CD4-positive, CD25-positive, alpha-beta regulatory T cell (primary cell): ENCODE data around the gene PARD3. TPM values are rescaled to one million over a fixed set of nuclear protein-coding genes. Genes with fewer than 3 reads are reported as not detected.
A peak's percentile ranks its signal among the peaks of the same experiment; 100 is the strongest.
"Not testable (repeated sequence)": the region's sequence is repeated elsewhere in the genome, so short reads cannot be mapped to it uniquely, and the experiment has no call there.

Source experiments
- ATAC-seq, 2 donors: fragments of 150-1000 bp; cut with Tn5 transposase; one replicate each; pipeline ENCODE4 v1.10.0; 2021; ENCODE audit warnings: low read depth in 2 of 2, moderate number of reproducible peaks in 2 of 2, moderate library complexity in 1 of 2
- DNase-seq, 3 donors: peaks; one replicate each; pipeline versions ENCODE4 v3.0.0 to v3.0.0-alpha.2; 2012 to 2022; ENCODE audit warnings: mixed read lengths in 1 of 3
- H3K27ac ChIP-seq: one replicate; pipeline ENCODE4 v1.7.0; 2013; ENCODE audit warnings: mild to moderate bottlenecking, low read length; ENCODE audit not compliant: insufficient read depth, poor library complexity, severe bottlenecking
- H3K27me3 ChIP-seq: one replicate; pipeline ENCODE4 v1.7.0; 2013; ENCODE audit warnings: low read length; ENCODE audit not compliant: control insufficient read depth, insufficient read depth
- H3K36me3 ChIP-seq: one replicate; pipeline ENCODE4 v1.7.0; 2013; ENCODE audit warnings: mild to moderate bottlenecking, low read length, moderate library complexity; ENCODE audit not compliant: control insufficient read depth, insufficient read depth
- H3K4me1 ChIP-seq: 2 replicates; pipeline ENCODE4 v1.7.0; 2013; ENCODE audit warnings: mild to moderate bottlenecking, low read length; ENCODE audit not compliant: insufficient read depth, control insufficient read depth, poor library complexity, severe bottlenecking
- H3K4me3 ChIP-seq: one replicate; pipeline ENCODE4 v1.7.0; 2013; ENCODE audit warnings: low read depth, mild to moderate bottlenecking, low read length, moderate library complexity
- H3K9me3 ChIP-seq, 2 experiments: 1 replicate in 1 of 2; 2 replicates in 1 of 2; pipeline ENCODE4 v1.7.0; 2013; ENCODE audit warnings: low read length in 2 of 2, mild to moderate bottlenecking in 1 of 2, moderate library complexity in 1 of 2; ENCODE audit not compliant: control insufficient read depth in 2 of 2
- H3K27ac Mint-ChIP-seq, 3 donors: one replicate each; pipeline ENCODE4 v1.8.0; 2020 to 2022; ENCODE audit warnings: mild to moderate bottlenecking in 3 of 3, mixed read lengths in 3 of 3, moderate library complexity in 2 of 3
- H3K27me3 Mint-ChIP-seq: one replicate; pipeline ENCODE4 v1.8.0; 2022; ENCODE audit warnings: mild to moderate bottlenecking, mixed read lengths
- H3K36me3 Mint-ChIP-seq: one replicate; pipeline ENCODE4 v1.8.0; 2020; ENCODE audit warnings: mixed read lengths
- H3K4me1 Mint-ChIP-seq, 4 donors: one replicate each; pipeline ENCODE4 v1.8.0; 2020 to 2022; ENCODE audit warnings: mixed read lengths in 4 of 4, mild to moderate bottlenecking in 1 of 4
- H3K4me3 Mint-ChIP-seq, 4 donors: one replicate each; pipeline ENCODE4 v1.8.0; 2020 to 2022; ENCODE audit warnings: mild to moderate bottlenecking in 4 of 4, mixed read lengths in 4 of 4, moderate library complexity in 3 of 4
- H3K9me3 Mint-ChIP-seq, 7 donors: one replicate each; pipeline ENCODE4 v1.8.0; 2020 to 2022; ENCODE audit warnings: mixed read lengths in 7 of 7, mild to moderate bottlenecking in 3 of 7, moderate library complexity in 2 of 7
- polyA plus RNA-seq, 4 donors: library from polyadenylated mRNA; unstranded; fragments of 300-500 nt; fragmentation: Illumina TruSeq; gene quantifications; one replicate each; pipeline ENCODE4 v1.2.3, GENCODE V29; 2021
- total RNA-seq: library from RNA; stranded (reverse); gene quantifications from one replicate; pipeline ENCODE4 v1.2.3, GENCODE V29; 2022

Gene PARD3
- total and polyA plus RNA-seq, 5 donors from 2014 or later: 0.08 to 0.79 TPM; not detected in 3

DNA sequence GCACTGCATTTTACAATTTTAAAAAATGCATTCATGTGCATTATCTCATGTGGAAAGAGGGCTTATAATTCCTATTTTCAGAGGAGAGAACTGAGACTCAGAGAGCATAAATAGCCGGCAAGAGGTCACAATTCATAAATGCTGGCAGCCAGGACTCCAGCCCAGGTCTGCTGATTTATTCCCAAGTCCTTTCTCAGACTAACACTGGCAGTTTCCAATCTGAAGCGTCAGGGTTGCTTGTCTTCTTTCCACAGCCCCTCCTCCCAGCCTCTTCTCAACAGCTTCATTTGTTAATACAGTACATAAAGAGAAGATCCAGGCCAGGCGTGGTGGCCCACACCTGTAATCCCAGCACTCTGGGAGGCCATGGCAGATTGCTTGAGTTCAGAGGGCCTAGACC, 108.9 kb downstream of the PARD3 start:
- no peaks in the 10 kb centered on the region for H3K36me3 ChIP-seq
- H3K27ac ChIP-seq: no peak overlapping the region
- H3K36me3 Mint-ChIP-seq: no peaks in the 10 kb centered on the region
- DNase-seq (no peak), ATAC-seq (no peak)
- H3K4me3 Mint-ChIP-seq: no peak overlapping the region
- H3K4me3 ChIP-seq: no peak overlapping the region
- no peaks in the 10 kb centered on the region for H3K4me1 ChIP-seq
- H3K9me3 Mint-ChIP-seq: peaks cover 0 to 1% (median 0%) of the 10 kb centered on the region in 7 donors
- H3K4me1 Mint-ChIP-seq: peaks cover 0 to 3% (median 0%) of the 10 kb centered on the region in 4 donors
- no peak overlapping the region for H3K27ac Mint-ChIP-seq
- no peaks in the 10 kb centered on the region for H3K27me3 Mint-ChIP-seq
- no peaks in the 10 kb centered on the region for H3K9me3 ChIP-seq
- no peaks in the 10 kb centered on the region for H3K27me3 ChIP-seq

DNA sequence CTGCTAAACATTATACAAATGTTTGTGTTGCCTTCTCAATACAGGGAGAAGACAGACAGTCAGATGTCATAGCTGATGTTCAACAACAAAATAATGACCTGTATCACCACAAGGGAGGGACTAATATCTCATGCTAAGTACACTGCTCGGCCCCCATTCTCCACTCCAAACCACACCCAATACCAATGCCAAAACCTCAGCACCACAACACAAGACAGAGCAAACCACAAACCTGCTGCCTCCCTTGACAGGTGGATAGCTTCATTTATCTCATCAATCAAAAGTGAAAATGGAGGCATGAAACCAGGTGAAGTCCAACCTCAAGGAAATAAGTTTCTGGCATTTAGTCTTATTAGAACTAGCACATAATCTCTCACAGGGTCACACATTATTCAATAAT, 109.5 kb downstream of the PARD3 start:
- Mint-ChIP-seq H3K27me3 (peaks cover 4% of the 10 kb centered on the region), H3K4me1 (peaks cover 0 to 3% (median 0%) of the 10 kb centered on the region in 4 donors), H3K9me3 (peaks cover 0 to 1% (median 0%) of the 10 kb centered on the region in 7 donors), H3K27ac (no peak overlapping the region), H3K36me3 (no peaks in the 10 kb centered on the region), H3K4me3 (no peak overlapping the region)
- no peak overlapping the region for H3K27ac ChIP-seq
- ATAC-seq (no peak), DNase-seq (peak in 1 of 3 donors; percentile 6)
- H3K4me1 ChIP-seq: no peaks in the 10 kb centered on the region
- H3K27me3 ChIP-seq: no peaks in the 10 kb centered on the region
- H3K36me3 ChIP-seq: no peaks in the 10 kb centered on the region
- H3K4me3 ChIP-seq: no peak overlapping the region
- H3K9me3 ChIP-seq: no peaks in the 10 kb centered on the region

DNA sequence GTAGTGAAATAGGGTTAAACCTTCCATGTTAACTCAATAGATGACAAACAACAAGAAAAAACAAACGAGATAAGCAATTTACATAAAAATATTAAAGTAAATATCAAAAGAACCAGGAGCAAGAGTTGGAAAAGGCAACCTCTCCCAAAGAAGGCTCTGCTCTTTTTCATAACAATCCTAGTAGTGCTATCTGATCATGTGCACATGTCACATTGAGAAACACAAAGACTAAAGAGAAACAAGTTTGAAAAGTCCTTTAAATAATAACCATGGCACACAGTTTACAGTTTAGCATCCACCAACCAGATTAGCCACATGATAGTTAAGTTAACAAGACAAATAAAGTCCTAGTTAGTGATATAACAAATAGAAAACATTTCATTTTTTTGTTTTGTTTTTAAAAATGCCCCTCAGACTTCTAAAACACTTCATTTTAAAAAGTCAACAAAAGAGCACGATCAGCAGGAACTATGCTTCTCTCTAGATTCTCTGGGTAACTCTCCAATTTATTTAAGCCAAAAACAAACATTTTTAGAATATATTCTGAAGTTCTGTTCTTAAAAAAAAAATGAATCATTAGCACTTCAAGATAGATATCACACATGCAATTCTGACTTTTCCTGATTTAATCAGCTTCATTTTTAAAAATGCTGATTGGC, 110.4 kb downstream of the PARD3 start:
- Mint-ChIP-seq H3K27me3 (peaks cover 6% of the 10 kb centered on the region), H3K36me3 (no peaks in the 10 kb centered on the region), H3K4me1 (peaks cover 0 to 3% (median 0%) of the 10 kb centered on the region in 4 donors), H3K9me3 (peaks cover 0 to 1% (median 0%) of the 10 kb centered on the region in 7 donors), H3K27ac (no peak overlapping the region), H3K4me3 (no peak overlapping the region)
- H3K36me3 ChIP-seq: no peaks in the 10 kb centered on the region
- no peak overlapping the region for H3K4me3 ChIP-seq
- ATAC-seq (no peak), DNase-seq (no peak)
- H3K4me1 ChIP-seq: no peaks in the 10 kb centered on the region
- no peaks in the 10 kb centered on the region for H3K9me3 ChIP-seq
- H3K27ac ChIP-seq: no peak overlapping the region
- H3K27me3 ChIP-seq: no peaks in the 10 kb centered on the region

GRCh38 chr10:34702982-34703381, 112.1 kb downstream of the PARD3 start:
- no peak for ATAC-seq
- H3K9me3 ChIP-seq: no peaks in the 10 kb centered on the region
- no peaks in the 10 kb centered on the region for H3K4me1 ChIP-seq
- H3K27ac ChIP-seq: no peak overlapping the region
- no peaks in the 10 kb centered on the region for H3K36me3 ChIP-seq
- H3K4me3 ChIP-seq: no peak overlapping the region
- Mint-ChIP-seq H3K27me3 (peaks cover 7% of the 10 kb centered on the region), H3K4me3 (no peak overlapping the region), H3K36me3 (no peaks in the 10 kb centered on the region), H3K9me3 (peaks cover 0 to under 1% (median 0%) of the 10 kb centered on the region in 7 donors), H3K27ac (no peak overlapping the region), H3K4me1 (peaks cover 0 to 3% (median 0%) of the 10 kb centered on the region in 4 donors)
- no peaks in the 10 kb centered on the region for H3K27me3 ChIP-seq
- DNase-seq: no peak

GRCh38 chr10:34702093-34702937, 112.8 kb downstream of the PARD3 start:
- H3K27me3 ChIP-seq: no peaks in the 10 kb centered on the region
- Mint-ChIP-seq H3K4me3 (no peak overlapping the region), H3K27me3 (peaks cover 7% of the 10 kb centered on the region), H3K9me3 (peaks cover 0 to 1% (median 0%) of the 10 kb centered on the region in 7 donors), H3K27ac (peak overlapping the region in 2 of 3 donors; percentile 16 to 17), H3K4me1 (peaks cover 0 to 3% (median 0%) of the 10 kb centered on the region in 4 donors), H3K36me3 (no peaks in the 10 kb centered on the region)
- no peaks in the 10 kb centered on the region for H3K9me3 ChIP-seq
- H3K27ac ChIP-seq: no peak overlapping the region
- no peaks in the 10 kb centered on the region for H3K36me3 ChIP-seq
- H3K4me1 ChIP-seq: no peaks in the 10 kb centered on the region
- ATAC-seq: no peak
- H3K4me3 ChIP-seq: no peak overlapping the region
- no peak for DNase-seq

DNA sequence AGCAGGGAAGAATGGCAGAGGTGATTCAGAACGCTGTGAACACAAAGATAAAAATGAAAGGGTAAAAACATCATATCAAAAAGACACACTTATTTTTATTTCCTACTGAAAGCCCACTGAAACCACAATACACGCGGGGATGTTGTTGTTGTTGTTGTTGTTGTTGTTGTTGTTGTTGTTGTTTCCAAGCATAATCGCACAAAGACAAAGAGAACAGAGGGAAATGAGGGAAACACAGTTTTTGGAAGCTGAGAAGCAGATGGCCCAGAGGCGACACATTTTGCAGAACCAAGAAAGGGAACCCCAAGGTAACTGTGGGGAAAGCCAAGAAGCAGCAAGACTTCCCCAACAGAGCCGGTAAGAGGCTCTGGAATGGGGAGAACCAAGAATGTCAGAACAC, 113.9 kb downstream of the PARD3 start:
- H3K27ac ChIP-seq: no peak overlapping the region
- H3K4me3 Mint-ChIP-seq: no peak overlapping the region
- peaks cover 7% of the 10 kb centered on the region for H3K27me3 Mint-ChIP-seq
- no peaks in the 10 kb centered on the region for H3K4me1 ChIP-seq
- H3K9me3 ChIP-seq: no peaks in the 10 kb centered on the region
- H3K36me3 Mint-ChIP-seq: no peaks in the 10 kb centered on the region
- H3K36me3 ChIP-seq: no peaks in the 10 kb centered on the region
- peaks cover 0 to 1% (median 0%) of the 10 kb centered on the region in 7 donors for H3K9me3 Mint-ChIP-seq
- H3K27me3 ChIP-seq: no peaks in the 10 kb centered on the region
- ATAC-seq (no peak), DNase-seq (no peak)
- H3K27ac Mint-ChIP-seq: no peak overlapping the region
- H3K4me3 ChIP-seq: no peak overlapping the region
- H3K4me1 Mint-ChIP-seq: peaks cover 0 to 5% (median under 1%) of the 10 kb centered on the region in 4 donors

DNA sequence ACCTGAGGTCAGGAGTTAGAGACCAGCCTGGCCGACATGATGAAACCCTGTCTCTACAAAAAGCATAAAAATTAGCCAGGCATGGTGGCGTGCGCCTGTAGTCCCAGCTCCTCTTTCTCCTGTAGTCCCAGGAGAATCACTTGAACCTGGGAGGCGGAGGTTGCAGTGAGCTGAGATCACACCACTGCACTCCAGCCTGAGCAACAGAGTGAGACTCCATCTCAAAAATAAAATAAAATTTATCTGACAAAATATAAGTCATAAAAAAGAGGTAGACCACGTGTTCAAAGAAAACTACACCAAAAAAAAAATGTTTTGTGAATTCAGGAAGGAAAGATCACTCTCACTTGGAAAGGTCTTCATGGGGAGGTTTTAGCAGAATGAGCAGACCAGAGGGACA, 114.3 kb downstream of the PARD3 start:
- H3K4me3 ChIP-seq, H3K27me3 ChIP-seq, H3K9me3 ChIP-seq, H3K9me3 Mint-ChIP-seq, H3K27ac Mint-ChIP-seq, H3K27ac ChIP-seq, DNase-seq, H3K4me1 Mint-ChIP-seq, H3K4me3 Mint-ChIP-seq, ATAC-seq, H3K4me1 ChIP-seq, H3K27me3 Mint-ChIP-seq, H3K36me3 ChIP-seq, H3K36me3 Mint-ChIP-seq: not testable (repeated sequence)
